HCT116 (cell line): ENCODE measurements around the gene AOAH. TPM values are rescaled to one million over a fixed set of nuclear protein-coding genes. Genes with fewer than 3 reads are reported as not detected.
A peak's percentile ranks its signal among the peaks of the same experiment; 100 is the strongest.

Experiments
- ATAC-seq: fragments of 200-7000 bp; cut with Tn5 transposase; 2 replicates; pipeline ENCODE4 v1.9.1; 2020; ENCODE audit warnings: mild to moderate bottlenecking, moderate library complexity
- BruUV-seq: library from RNA; stranded (reverse); fragments of 400-500 nt; replicated peaks from 2 replicates; lab custom pipeline; 2021; lab: Mats Ljungman, UMichigan
- CTCF ChIA-PET: fragments of 300-600 bp; sonication (Branson Sonifier 250); formaldehyde crosslinking; loops from one replicate; lab custom pipeline; 2021; ENCODE audit warnings: antibody characterized with exemption; lab: Charles Lee
- POLR2A ChIA-PET: fragments of 300-600, 350-600 bp; sonication (Branson Sonifier 250); formaldehyde crosslinking; loops from one replicate; lab custom pipeline; 2021; ENCODE audit warnings: antibody characterized with exemption; lab: Charles Lee
- RAD21 ChIA-PET, 2 experiments: fragments of 300-600 bp; sonication (Branson Sonifier 250); formaldehyde crosslinking; loops; one replicate each; lab custom pipeline; 2023; ENCODE audit warnings: low total read pairs in 2 of 2; ENCODE audit not compliant: uncharacterized antibody in 2 of 2, unreplicated experiment in 2 of 2, low non-redundant PET in 1 of 2; lab: Charles Lee
- DNase-seq: peaks from one replicate; pipeline ENCODE4 v3.0.0-alpha.2; 2010; ENCODE audit warnings: low read depth, low spot score
- H2AFZ ChIP-seq: fragments of 200-600 bp; shearing (Covaris generic), sonication (generic); 2 replicates; pipeline ENCODE4 v1.6.1; 2017; ENCODE audit warnings: low read depth, mixed run types, mixed read lengths, antibody characterized with exemption, low read length; ENCODE audit not compliant: poor library complexity, severe bottlenecking
- H3K27ac ChIP-seq: 2 replicates; pipeline ENCODE4 v1.5.1; 2012; ENCODE audit warnings: low read depth, low read length
- H3K27me3 ChIP-seq: fragments of 200-600 bp; sonication (generic); 2 replicates; pipeline ENCODE4 v1.6.1; 2016; ENCODE audit warnings: mixed run types, low read length, mixed read lengths; ENCODE audit not compliant: insufficient read depth
- H3K36me3 ChIP-seq, 2 experiments: fragments of 200-500 bp in 1 of 2; fragments of 200-600 bp in 1 of 2; sonication (Bioruptor generic) in 1 of 2; sonication (generic) in 1 of 2; 2 replicates each; pipeline versions ENCODE4 v1.5.1 to v1.6.1; 2014 to 2016; ENCODE audit warnings: low read length in 2 of 2, inconsistent platforms in 1 of 2, mixed read lengths in 1 of 2, mixed run types in 1 of 2; ENCODE audit not compliant: insufficient read depth in 2 of 2, control insufficient read depth in 1 of 2
- H3K4me1 ChIP-seq, 2 experiments: fragments of 200-600 bp in 1 of 2; sonication (generic) in 1 of 2; 2 replicates each; pipeline versions ENCODE4 v1.5.1 to v1.6.1; 2012 to 2017; ENCODE audit warnings: low read length in 2 of 2, inconsistent platforms in 1 of 2, mild to moderate bottlenecking in 1 of 2, mixed read lengths in 1 of 2, mixed run types in 1 of 2, moderate library complexity in 1 of 2; ENCODE audit not compliant: insufficient read depth in 2 of 2, control insufficient read depth in 1 of 2
- H3K4me2 ChIP-seq: fragments of 200-600 bp; sonication (generic); 2 replicates; pipeline ENCODE4 v1.6.1; 2017; ENCODE audit warnings: mixed run types, low read length, mixed read lengths
- H3K4me3 ChIP-seq, 2 experiments: fragments of 200-600 bp in 1 of 2; sonication (generic) in 1 of 2; replicated peaks in 1 of 2; 2 replicates each; pipeline ENCODE4 v1.5.1; 2011 to 2016; ENCODE audit warnings: low read length in 2 of 2, control low read depth in 1 of 2, low read depth in 1 of 2, mild to moderate bottlenecking in 1 of 2, mixed read lengths in 1 of 2, mixed run types in 1 of 2
- H3K79me2 ChIP-seq: fragments of 200-600 bp; sonication (generic); 2 replicates; pipeline ENCODE4 v1.6.1; 2017; ENCODE audit warnings: mild to moderate bottlenecking, mixed run types, low read length, moderate library complexity, mixed read lengths; ENCODE audit not compliant: insufficient read depth
- H3K9ac ChIP-seq: fragments of 200-600 bp; sonication (generic); 2 replicates; pipeline ENCODE4 v1.6.1; 2016; ENCODE audit warnings: low read length, mixed read lengths
- H3K9me2 ChIP-seq: fragments of 200-600 bp; sonication (generic), shearing (Covaris generic); 2 replicates; pipeline ENCODE4 v1.6.1; 2017; ENCODE audit warnings: mixed run types, mild to moderate bottlenecking, moderate library complexity; ENCODE audit not compliant: insufficient read depth
- H3K9me3 ChIP-seq, 2 experiments: fragments of 200-500 bp in 1 of 2; fragments of 200-600 bp in 1 of 2; sonication (Bioruptor generic) in 1 of 2; sonication (generic) in 1 of 2; 2 replicates each; pipeline ENCODE4 v1.6.1; 2014 to 2017; ENCODE audit warnings: low read length in 2 of 2, mixed read lengths in 2 of 2, inconsistent platforms in 1 of 2, low read depth in 1 of 2, mild to moderate bottlenecking in 1 of 2, mixed run types in 1 of 2, moderate library complexity in 1 of 2; ENCODE audit not compliant: control insufficient read depth in 1 of 2, insufficient read depth in 1 of 2
- H4K20me1 ChIP-seq: fragments of 200-600 bp; sonication (generic), shearing (Covaris generic); 2 replicates; pipeline ENCODE4 v1.6.1; 2017; ENCODE audit warnings: mixed run types, mild to moderate bottlenecking, moderate library complexity; ENCODE audit not compliant: insufficient read depth
- EZH2phosphoT487 ChIP-seq: fragments of 200-600 bp; IDR thresholded peaks from 2 replicates; pipeline ENCODE4 v1.6.1; 2018; ENCODE audit warnings: antibody characterized with exemption, borderline replicate concordance
- JUND ChIP-seq: IDR thresholded peaks from 2 replicates; pipeline ENCODE4 v1.6.1; 2012
- SRF ChIP-seq: IDR thresholded peaks from 2 replicates; pipeline ENCODE4 v1.6.1; 2012; ENCODE audit warnings: low read depth
- TCF7L2 ChIP-seq: IDR thresholded peaks from 2 replicates; pipeline ENCODE4 v1.7.0; 2011; ENCODE audit warnings: borderline replicate concordance, inconsistent platforms; ENCODE audit not compliant: insufficient read depth, insufficient read length; ENCODE audit errors: extremely low read depth
- YY1 ChIP-seq: IDR thresholded peaks from 2 replicates; pipeline ENCODE4 v1.6.1; 2011; ENCODE audit warnings: low read length, low read depth, moderate library complexity, mild to moderate bottlenecking; ENCODE audit not compliant: insufficient replicate concordance; ENCODE audit errors: extremely low read depth
- ZFX ChIP-seq: fragments of 450-650 bp; IDR thresholded peaks from 2 replicates; pipeline ENCODE4 v1.6.1; 2017
- intact Hi-C: fragments of 100-400 bp; cut with micrococcal nuclease; formaldehyde crosslinking; loops from 2 replicates; pipeline ENCODE4 v1.10.0; 2022
- total RNA-seq: library from RNA; stranded (reverse); gene quantifications from one replicate; pipeline ENCODE4 v1.2.1, GENCODE V29; 2021; ENCODE audit not compliant: unreplicated experiment
- TF ChIP-seq, protein P1 (sequence below): IDR thresholded peaks from 2 replicates; pipeline ENCODE4 v1.6.1; 2011; ENCODE audit warnings: mild to moderate bottlenecking, low read length, moderate library complexity; ENCODE audit not compliant: insufficient replicate concordance; ENCODE audit errors: extremely low read depth
- TF ChIP-seq, protein P2 (sequence below): IDR thresholded peaks from 2 replicates; pipeline ENCODE4 v1.6.1; 2012; ENCODE audit warnings: low read depth

The AOAH gene
- total RNA-seq, 1 experiment from 2014 or later: 1.1 TPM

DNA sequence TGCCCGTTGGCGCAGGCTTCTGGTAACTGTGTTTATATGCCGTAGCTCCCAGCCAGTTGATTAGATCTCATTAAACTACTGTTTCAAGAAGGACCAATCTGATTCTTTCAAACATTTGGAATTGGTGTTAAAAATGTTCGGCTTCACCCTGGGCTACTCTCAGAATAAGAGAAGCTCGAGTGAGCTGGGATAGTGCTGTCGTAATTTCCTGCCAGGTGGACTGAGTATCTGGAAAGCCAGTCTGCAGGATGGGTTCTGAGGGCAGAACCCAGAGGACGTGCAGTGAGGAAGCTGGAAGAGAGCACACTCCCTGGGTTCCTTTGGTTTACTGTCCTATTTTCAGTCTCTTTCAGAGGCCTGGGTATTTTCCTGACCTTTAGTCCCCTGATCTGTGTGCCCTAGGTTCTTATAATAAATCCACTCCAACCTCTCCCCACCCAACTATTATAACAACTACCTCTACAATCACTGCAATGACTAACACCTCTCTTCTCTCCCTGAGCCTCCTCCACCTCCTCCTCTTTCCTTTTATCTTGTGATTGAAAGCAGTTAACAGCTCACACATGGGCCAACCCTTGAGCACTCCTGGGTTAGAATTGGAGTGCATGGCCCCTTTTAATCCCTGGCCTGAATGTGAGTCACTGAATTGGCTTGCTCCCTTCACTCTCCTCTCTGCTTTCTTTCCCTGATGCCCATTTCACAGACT is 63.0 kb downstream of the AOAH start (continued):
- peak; percentile 36; the same call in 1 of the 2 replicates for TF ChIP-seq SRF
- TF ChIP-seq TCF7L2: peak; percentile 24
- TF ChIP-seq YY1: no peak

DNA sequence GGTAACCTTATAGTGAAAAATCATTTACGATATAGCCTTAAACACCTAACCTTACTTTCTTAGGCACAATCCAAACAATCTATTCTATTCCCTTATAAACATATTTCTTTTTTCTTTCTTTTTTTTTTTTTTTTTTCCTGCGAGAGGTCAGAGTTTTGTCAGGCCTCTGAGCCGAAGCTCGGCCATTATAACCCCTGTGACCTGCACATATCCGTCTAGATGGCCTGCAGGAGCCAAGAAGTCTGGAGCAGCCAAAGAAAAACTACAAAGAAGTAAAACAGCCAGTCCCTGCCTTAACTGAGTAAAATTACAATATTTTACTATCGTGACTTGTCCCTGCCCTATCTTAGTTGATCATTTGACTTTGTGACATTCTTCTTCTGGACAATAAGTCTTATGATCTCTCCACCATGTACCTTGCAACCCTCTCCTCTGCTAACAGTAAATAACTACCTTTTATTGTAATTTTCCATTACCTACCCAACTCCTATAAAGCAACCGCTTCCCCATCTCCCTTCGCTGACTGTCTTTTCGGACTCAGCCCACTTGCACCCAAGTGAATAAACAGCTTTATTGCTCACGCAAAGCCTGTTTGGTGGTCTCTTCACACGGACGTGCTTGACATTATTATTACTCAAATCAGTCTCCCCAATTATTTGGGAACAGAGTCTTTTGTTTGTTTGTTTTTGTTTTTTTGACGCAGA is 64.5 kb downstream of the AOAH start:
- no peak overlapping the region for H3K9ac ChIP-seq
- H3K79me2 ChIP-seq: no peaks in the 10 kb centered on the region
- ATAC-seq: no peak
- peaks cover 34 to 49% of the 10 kb centered on the region in 2 experiments for H3K4me1 ChIP-seq
- TF ChIP-seq, protein P1, sequence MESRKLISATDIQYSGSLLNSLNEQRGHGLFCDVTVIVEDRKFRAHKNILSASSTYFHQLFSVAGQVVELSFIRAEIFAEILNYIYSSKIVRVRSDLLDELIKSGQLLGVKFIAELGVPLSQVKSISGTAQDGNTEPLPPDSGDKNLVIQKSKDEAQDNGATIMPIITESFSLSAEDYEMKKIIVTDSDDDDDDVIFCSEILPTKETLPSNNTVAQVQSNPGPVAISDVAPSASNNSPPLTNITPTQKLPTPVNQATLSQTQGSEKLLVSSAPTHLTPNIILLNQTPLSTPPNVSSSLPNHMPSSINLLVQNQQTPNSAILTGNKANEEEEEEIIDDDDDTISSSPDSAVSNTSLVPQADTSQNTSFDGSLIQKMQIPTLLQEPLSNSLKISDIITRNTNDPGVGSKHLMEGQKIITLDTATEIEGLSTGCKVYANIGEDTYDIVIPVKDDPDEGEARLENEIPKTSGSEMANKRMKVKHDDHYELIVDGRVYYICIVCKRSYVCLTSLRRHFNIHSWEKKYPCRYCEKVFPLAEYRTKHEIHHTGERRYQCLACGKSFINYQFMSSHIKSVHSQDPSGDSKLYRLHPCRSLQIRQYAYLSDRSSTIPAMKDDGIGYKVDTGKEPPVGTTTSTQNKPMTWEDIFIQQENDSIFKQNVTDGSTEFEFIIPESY: no peak
- TF ChIP-seq EZH2phosphoT487 (no peak), JUND (no peak), YY1 (no peak), ZFX (no peak)
- TF ChIP-seq, protein P2, sequence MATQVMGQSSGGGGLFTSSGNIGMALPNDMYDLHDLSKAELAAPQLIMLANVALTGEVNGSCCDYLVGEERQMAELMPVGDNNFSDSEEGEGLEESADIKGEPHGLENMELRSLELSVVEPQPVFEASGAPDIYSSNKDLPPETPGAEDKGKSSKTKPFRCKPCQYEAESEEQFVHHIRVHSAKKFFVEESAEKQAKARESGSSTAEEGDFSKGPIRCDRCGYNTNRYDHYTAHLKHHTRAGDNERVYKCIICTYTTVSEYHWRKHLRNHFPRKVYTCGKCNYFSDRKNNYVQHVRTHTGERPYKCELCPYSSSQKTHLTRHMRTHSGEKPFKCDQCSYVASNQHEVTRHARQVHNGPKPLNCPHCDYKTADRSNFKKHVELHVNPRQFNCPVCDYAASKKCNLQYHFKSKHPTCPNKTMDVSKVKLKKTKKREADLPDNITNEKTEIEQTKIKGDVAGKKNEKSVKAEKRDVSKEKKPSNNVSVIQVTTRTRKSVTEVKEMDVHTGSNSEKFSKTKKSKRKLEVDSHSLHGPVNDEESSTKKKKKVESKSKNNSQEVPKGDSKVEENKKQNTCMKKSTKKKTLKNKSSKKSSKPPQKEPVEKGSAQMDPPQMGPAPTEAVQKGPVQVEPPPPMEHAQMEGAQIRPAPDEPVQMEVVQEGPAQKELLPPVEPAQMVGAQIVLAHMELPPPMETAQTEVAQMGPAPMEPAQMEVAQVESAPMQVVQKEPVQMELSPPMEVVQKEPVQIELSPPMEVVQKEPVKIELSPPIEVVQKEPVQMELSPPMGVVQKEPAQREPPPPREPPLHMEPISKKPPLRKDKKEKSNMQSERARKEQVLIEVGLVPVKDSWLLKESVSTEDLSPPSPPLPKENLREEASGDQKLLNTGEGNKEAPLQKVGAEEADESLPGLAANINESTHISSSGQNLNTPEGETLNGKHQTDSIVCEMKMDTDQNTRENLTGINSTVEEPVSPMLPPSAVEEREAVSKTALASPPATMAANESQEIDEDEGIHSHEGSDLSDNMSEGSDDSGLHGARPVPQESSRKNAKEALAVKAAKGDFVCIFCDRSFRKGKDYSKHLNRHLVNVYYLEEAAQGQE: no peak
- TF ChIP-seq, all 23 proteins: peak for 0
- Histone ChIP-seq H3K27me3 (no peaks in the 10 kb centered on the region), H2AFZ (no peak overlapping the region), H3K36me3 (no peaks in the 10 kb centered on the region), H3K4me2 (peak overlapping the region; percentile 54), H3K9me2 (no peaks in the 10 kb centered on the region), H3K4me3 (no peak overlapping the region), H4K20me1 (no peaks in the 10 kb centered on the region), H3K9me3 (no peaks in the 10 kb centered on the region), H3K27ac (no peak overlapping the region)
- no peak for DNase-seq
- intact Hi-C loops: loop anchor here (5.0 to 10.0 kb wide), 3 partner anchors 305 to 543 kb away; no protein-coding TSS in a partner anchor
- POLR2A ChIA-PET: no interaction called here
- no TSS peak for BruUV-seq
- RAD21 ChIA-PET: no interaction called here
- CTCF ChIA-PET: interaction anchor here (2.7 kb wide), 1 partner anchor 11 kb away, joined by 19 read pairs; no protein-coding TSS in a partner anchor
